ENCODE data around the gene STX12. TPM values are rescaled to one million over a fixed set of nuclear protein-coding genes. Genes with fewer than 3 reads are reported as not detected.
"Not testable (repeated sequence)": the region's sequence is repeated elsewhere in the genome, so short reads cannot be mapped to it uniquely, and the experiment has no call there.

STX12 gene
- polyA plus RNA-seq, 4 donors = 34.8 to 63.3 (median 56.7) TPM

DNA sequence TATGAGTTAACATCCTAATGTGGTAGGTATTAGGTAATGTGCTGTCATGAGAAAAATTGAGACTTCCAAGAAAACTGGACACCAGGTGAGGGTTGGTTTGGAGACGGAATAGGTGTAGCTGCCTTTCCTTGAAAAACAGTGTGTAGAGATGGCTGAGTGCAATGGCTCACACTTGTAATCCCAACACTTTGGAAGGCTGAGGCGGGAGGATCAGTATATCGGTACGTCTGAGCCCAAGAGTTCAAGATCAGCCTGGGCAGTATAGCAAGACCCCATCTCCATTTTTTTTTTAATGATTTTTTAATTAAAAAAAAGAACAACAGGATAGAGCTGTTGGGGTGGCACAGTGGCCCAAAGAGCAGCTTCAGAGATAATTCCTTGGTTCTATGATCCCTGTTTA, 50.8 kb downstream of the STX12 start:
- no peak overlapping the region for H3K4me3 ChIP-seq (ENCODE audit: low read depth in 1 of 3, low read length in 3 of 3)
- no peaks in the 10 kb centered on the region for H3K9me3 ChIP-seq (ENCODE audit: control insufficient read depth in 2 of 2, insufficient read depth in 1 of 2, low read depth in 1 of 2, low read length in 1 of 2)
- DNase-seq (no peak), FAIRE-seq (no peak)
- no peaks in the 10 kb centered on the region for H3K4me1 ChIP-seq (ENCODE audit: control insufficient read depth in 3 of 3, insufficient read depth in 2 of 3, low read depth in 1 of 3, low read length in 2 of 3)
- no peaks in the 10 kb centered on the region for H3K27me3 ChIP-seq (ENCODE audit: control insufficient read depth in 3 of 3, insufficient read depth in 3 of 3, low read length in 3 of 3)
- H3K27ac ChIP-seq (ENCODE audit: low read depth in 1 of 3, low read length in 2 of 3) = no peak overlapping the region
- peaks cover 1 to 19% (median 2%) of the 10 kb centered on the region in 3 donors for H3K36me3 ChIP-seq (ENCODE audit: control insufficient read depth in 3 of 3, insufficient read depth in 2 of 3, low read depth in 1 of 3, low read length in 3 of 3)
- 96 to 99% (median 97%) methylated on average over 4 of the region's 4 CpGs for whole genome bisulfite sequencing, 3 donors

GRCh38 chr1:27824411-27824810, 51.4 kb downstream of the STX12 start:
- Histone ChIP-seq H3K9me3 (ENCODE audit: control insufficient read depth in 2 of 2, insufficient read depth in 1 of 2, low read depth in 1 of 2, low read length in 1 of 2) (no peaks in the 10 kb centered on the region), H3K4me1 (ENCODE audit: control insufficient read depth in 3 of 3, insufficient read depth in 2 of 3, low read depth in 1 of 3, low read length in 2 of 3) (no peaks in the 10 kb centered on the region), H3K4me3 (ENCODE audit: low read depth in 1 of 3, low read length in 3 of 3) (no peak overlapping the region), H3K27me3 (ENCODE audit: control insufficient read depth in 3 of 3, insufficient read depth in 3 of 3, low read length in 3 of 3) (no peaks in the 10 kb centered on the region), H3K27ac (ENCODE audit: low read depth in 1 of 3, low read length in 2 of 3) (no peak overlapping the region), H3K36me3 (ENCODE audit: control insufficient read depth in 3 of 3, insufficient read depth in 2 of 3, low read depth in 1 of 3, low read length in 3 of 3) (peaks cover 0 to 17% (median 2%) of the 10 kb centered on the region in 3 donors)
- FAIRE-seq (no peak), DNase-seq (no peak)
- WGBS, 3 donors = 97 to 100% (median 98%) methylated on average over 4 of the region's 4 CpGs

DNA sequence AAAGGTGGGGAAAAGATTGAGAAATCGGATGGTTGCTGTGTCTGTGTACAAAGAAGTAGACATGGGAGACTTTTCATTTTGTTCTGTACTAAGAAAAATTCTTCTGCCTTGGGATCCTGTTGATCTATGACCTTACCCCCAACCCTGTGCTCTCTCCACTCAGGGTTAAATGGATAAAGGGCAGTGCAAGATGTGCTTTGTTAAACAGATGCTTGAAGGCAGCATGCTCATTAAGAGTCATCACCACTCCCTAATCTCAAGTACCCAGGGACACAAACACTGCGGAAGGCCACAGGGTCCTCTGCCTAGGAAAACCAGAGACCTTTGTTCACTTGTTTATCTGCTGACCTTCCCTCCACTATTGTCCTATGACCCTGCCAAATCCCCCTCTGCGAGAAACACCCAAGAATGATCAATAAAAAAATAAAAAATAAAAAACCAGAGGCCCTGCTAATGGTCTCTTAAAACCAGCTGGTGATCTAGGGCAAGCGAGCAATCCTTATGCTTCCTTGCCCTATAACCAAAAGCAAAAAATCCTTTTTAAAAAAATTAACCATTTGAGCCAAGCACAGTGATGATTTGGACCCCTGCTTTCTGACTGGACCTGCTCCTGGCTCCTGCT, 56.4 kb downstream of the STX12 start:
- 68 to 78% (median 71%) methylated on average over 3 of the region's 4 CpGs for WGBS, 3 donors
- not testable (repeated sequence) for H3K36me3 ChIP-seq (ENCODE audit: control insufficient read depth in 3 of 3, insufficient read depth in 2 of 3, low read depth in 1 of 3, low read length in 3 of 3); H3K9me3 ChIP-seq (ENCODE audit: control insufficient read depth in 2 of 2, insufficient read depth in 1 of 2, low read depth in 1 of 2, low read length in 1 of 2); FAIRE-seq; DNase-seq; H3K27me3 ChIP-seq (ENCODE audit: control insufficient read depth in 3 of 3, insufficient read depth in 3 of 3, low read length in 3 of 3); H3K4me1 ChIP-seq (ENCODE audit: control insufficient read depth in 3 of 3, insufficient read depth in 2 of 3, low read depth in 1 of 3, low read length in 2 of 3)
- Histone ChIP-seq H3K27ac (ENCODE audit: low read depth in 1 of 3, low read length in 2 of 3) (peak overlapping the region in 2 of 3 donors; percentile 84 to 90), H3K4me3 (ENCODE audit: low read depth in 1 of 3, low read length in 3 of 3) (peak overlapping the region in 2 of 3 donors; percentile 68 to 95)

DNA sequence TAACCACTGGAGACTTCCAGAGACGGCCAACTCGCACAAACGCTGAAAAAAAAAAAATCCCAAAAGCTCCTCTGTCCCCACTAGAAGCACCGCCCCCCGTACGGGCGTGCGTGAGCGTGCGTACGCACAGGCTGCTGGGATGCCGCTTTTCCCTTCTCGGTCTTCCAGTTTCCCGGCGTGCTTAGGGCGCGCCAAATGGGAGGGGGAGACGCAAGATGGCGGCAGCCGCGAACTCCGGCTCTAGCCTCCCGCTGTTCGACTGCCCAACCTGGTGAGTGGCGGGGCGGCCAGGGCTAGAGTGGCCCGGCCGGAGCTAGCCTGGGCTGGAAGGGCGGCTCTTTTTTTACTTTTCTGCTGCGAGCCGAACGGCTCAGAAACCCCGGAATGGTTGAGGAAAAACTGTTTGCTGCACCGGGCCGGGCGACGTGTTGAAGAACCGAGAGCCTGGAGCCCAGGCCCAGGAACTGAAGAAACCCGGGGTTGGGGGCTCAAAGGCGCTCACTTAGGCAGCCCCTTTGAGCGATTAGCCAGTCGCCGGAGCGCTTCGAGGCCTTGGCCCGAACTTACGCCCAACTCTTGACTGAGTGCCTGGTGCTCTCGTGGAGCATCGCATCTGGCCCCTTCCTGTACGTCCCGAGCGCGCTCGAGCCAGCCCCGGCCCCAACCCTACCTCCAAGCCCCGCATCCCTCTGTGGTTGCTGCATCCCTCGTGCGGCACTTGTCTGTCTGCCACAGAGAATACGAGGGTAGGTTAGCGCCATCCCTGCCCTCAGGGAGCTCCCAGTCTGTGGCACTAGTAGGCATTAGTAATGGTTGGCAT, 57.8 kb downstream of the STX12 start, which contains the start of gene PPP1R8:
Gene PPP1R8 (plus strand): TSS at position 162 of the 820 bp plus-strand sequence. CDS start 54 bp downstream, at position 216.
- Histone ChIP-seq H3K27me3 (ENCODE audit: control insufficient read depth in 3 of 3, insufficient read depth in 3 of 3, low read length in 3 of 3) (no peaks in the 10 kb centered on the region), H3K4me1 (ENCODE audit: control insufficient read depth in 3 of 3, insufficient read depth in 2 of 3, low read depth in 1 of 3, low read length in 2 of 3) (peaks cover 5 to 10% (median 9%) of the 10 kb centered on the region in 3 donors), H3K27ac (ENCODE audit: low read depth in 1 of 3, low read length in 2 of 3) (peak within 1 kb of the TSS; percentile 53 to 90 (median 84)), H3K4me3 (ENCODE audit: low read depth in 1 of 3, low read length in 3 of 3) (peak within 1 kb of the TSS; percentile 68 to 95 (median 90)), H3K36me3 (ENCODE audit: control insufficient read depth in 3 of 3, insufficient read depth in 2 of 3, low read depth in 1 of 3, low read length in 3 of 3) (peaks cover 0 to 6% (median 2%) of the 10 kb centered on the region in 3 donors), H3K9me3 (ENCODE audit: control insufficient read depth in 2 of 2, insufficient read depth in 1 of 2, low read depth in 1 of 2, low read length in 1 of 2) (no peaks in the 10 kb centered on the region)
- DNase-seq = peak; percentile 96
- no peak for FAIRE-seq
- WGBS, 3 donors = 0% methylated on average over 54 to 60 of the region's 60 CpGs

- Histone ChIP-seq H3K4me3 (ENCODE audit: low read depth in 1 of 3, low read length in 3 of 3) (peak overlapping the region in 2 of 3 donors; percentile 68 to 95), H3K36me3 (ENCODE audit: control insufficient read depth in 3 of 3, insufficient read depth in 2 of 3, low read depth in 1 of 3, low read length in 3 of 3) (peaks cover 0 to 8% (median 2%) of the 10 kb centered on the region in 3 donors), H3K9me3 (ENCODE audit: control insufficient read depth in 2 of 2, insufficient read depth in 1 of 2, low read depth in 1 of 2, low read length in 1 of 2) (no peaks in the 10 kb centered on the region), H3K4me1 (ENCODE audit: control insufficient read depth in 3 of 3, insufficient read depth in 2 of 3, low read depth in 1 of 3, low read length in 2 of 3) (peaks cover 5 to 10% (median 9%) of the 10 kb centered on the region in 3 donors), H3K27ac (ENCODE audit: low read depth in 1 of 3, low read length in 2 of 3) (no peak overlapping the region), H3K27me3 (ENCODE audit: control insufficient read depth in 3 of 3, insufficient read depth in 3 of 3, low read length in 3 of 3) (no peaks in the 10 kb centered on the region)
- FAIRE-seq (no peak), DNase-seq (no peak)
- WGBS, 3 donors = 39 to 46% (median 40%) methylated on average over 10 of the region's 10 CpGs
Observed at GRCh38 chr1:27831568-27832410, 58.8 kb downstream of the STX12 start.

DNA sequence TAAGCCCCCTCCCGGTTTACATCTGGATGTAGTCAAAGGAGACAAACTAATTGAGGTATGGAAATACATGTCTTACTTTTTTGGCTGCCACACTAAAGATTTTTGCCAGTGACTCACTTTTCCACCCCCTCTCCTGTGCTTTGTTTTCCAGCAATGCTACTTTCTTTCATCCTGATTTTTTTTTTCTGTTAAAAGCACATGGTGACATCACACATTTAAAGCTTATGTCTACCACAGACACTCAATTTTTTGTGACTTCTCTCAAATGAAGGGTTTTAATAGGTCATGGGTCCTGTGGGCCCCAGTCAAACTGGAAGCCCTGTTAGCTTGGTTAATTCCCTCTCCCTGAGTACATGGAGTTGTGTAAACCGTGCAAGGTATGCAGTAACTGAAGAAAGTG, 59.7 kb downstream of the STX12 start:
- WGBS, 3 donors = 88 to 92% (median 91%) methylated on average over 2 of the region's 2 CpGs
- H3K27me3 ChIP-seq (ENCODE audit: control insufficient read depth in 3 of 3, insufficient read depth in 3 of 3, low read length in 3 of 3) = no peaks in the 10 kb centered on the region
- no peaks in the 10 kb centered on the region for H3K9me3 ChIP-seq (ENCODE audit: control insufficient read depth in 2 of 2, insufficient read depth in 1 of 2, low read depth in 1 of 2, low read length in 1 of 2)
- DNase-seq (no peak), FAIRE-seq (no peak)
- H3K27ac ChIP-seq (ENCODE audit: low read depth in 1 of 3, low read length in 2 of 3) = no peak overlapping the region
- no peak overlapping the region for H3K4me3 ChIP-seq (ENCODE audit: low read depth in 1 of 3, low read length in 3 of 3)
- peaks cover 5 to 10% (median 9%) of the 10 kb centered on the region in 3 donors for H3K4me1 ChIP-seq (ENCODE audit: control insufficient read depth in 3 of 3, insufficient read depth in 2 of 3, low read depth in 1 of 3, low read length in 2 of 3)
- H3K36me3 ChIP-seq (ENCODE audit: control insufficient read depth in 3 of 3, insufficient read depth in 2 of 3, low read depth in 1 of 3, low read length in 3 of 3) = peaks cover 0 to 14% (median 2%) of the 10 kb centered on the region in 3 donors

GRCh38 chr1:27833470-27833869, 60.5 kb downstream of the STX12 start:
- Histone ChIP-seq H3K36me3 (ENCODE audit: control insufficient read depth in 3 of 3, insufficient read depth in 2 of 3, low read depth in 1 of 3, low read length in 3 of 3) (peaks cover 0 to 14% (median 2%) of the 10 kb centered on the region in 3 donors), H3K27me3 (ENCODE audit: control insufficient read depth in 3 of 3, insufficient read depth in 3 of 3, low read length in 3 of 3) (no peaks in the 10 kb centered on the region), H3K4me1 (ENCODE audit: control insufficient read depth in 3 of 3, insufficient read depth in 2 of 3, low read depth in 1 of 3, low read length in 2 of 3) (peaks cover 5 to 10% (median 9%) of the 10 kb centered on the region in 3 donors), H3K27ac (ENCODE audit: low read depth in 1 of 3, low read length in 2 of 3) (no peak overlapping the region), H3K9me3 (ENCODE audit: control insufficient read depth in 2 of 2, insufficient read depth in 1 of 2, low read depth in 1 of 2, low read length in 1 of 2) (no peaks in the 10 kb centered on the region), H3K4me3 (ENCODE audit: low read depth in 1 of 3, low read length in 3 of 3) (no peak overlapping the region)
- 86 to 93% (median 89%) methylated on average over 3 of the region's 3 CpGs for WGBS, 3 donors
- no peak for FAIRE-seq
- DNase-seq = no peak

GRCh38 chr1:27835046-27835445, 62.0 kb downstream of the STX12 start:
- H3K27me3 ChIP-seq (ENCODE audit: control insufficient read depth in 3 of 3, insufficient read depth in 3 of 3, low read length in 3 of 3) = no peaks in the 10 kb centered on the region
- peaks cover 2 to 23% (median 4%) of the 10 kb centered on the region in 3 donors for H3K36me3 ChIP-seq (ENCODE audit: control insufficient read depth in 3 of 3, insufficient read depth in 2 of 3, low read depth in 1 of 3, low read length in 3 of 3)
- DNase-seq (no peak), FAIRE-seq (no peak)
- no peak overlapping the region for H3K27ac ChIP-seq (ENCODE audit: low read depth in 1 of 3, low read length in 2 of 3)
- no peaks in the 10 kb centered on the region for H3K9me3 ChIP-seq (ENCODE audit: control insufficient read depth in 2 of 2, insufficient read depth in 1 of 2, low read depth in 1 of 2, low read length in 1 of 2)
- H3K4me1 ChIP-seq (ENCODE audit: control insufficient read depth in 3 of 3, insufficient read depth in 2 of 3, low read depth in 1 of 3, low read length in 2 of 3) = peaks cover 5 to 6% (median 5%) of the 10 kb centered on the region in 3 donors
- no peak overlapping the region for H3K4me3 ChIP-seq (ENCODE audit: low read depth in 1 of 3, low read length in 3 of 3)

All from small intestine (tissue), 7 donors.